Kidney glomerular epithelial cell (primary cell): ENCODE data around the gene RAB3IL1.

Experiments used
- DNase-seq: peaks from one replicate; lab custom pipeline; 2025; lab: John Stamatoyannopoulos, UW

The RAB3IL1 gene

DNA sequence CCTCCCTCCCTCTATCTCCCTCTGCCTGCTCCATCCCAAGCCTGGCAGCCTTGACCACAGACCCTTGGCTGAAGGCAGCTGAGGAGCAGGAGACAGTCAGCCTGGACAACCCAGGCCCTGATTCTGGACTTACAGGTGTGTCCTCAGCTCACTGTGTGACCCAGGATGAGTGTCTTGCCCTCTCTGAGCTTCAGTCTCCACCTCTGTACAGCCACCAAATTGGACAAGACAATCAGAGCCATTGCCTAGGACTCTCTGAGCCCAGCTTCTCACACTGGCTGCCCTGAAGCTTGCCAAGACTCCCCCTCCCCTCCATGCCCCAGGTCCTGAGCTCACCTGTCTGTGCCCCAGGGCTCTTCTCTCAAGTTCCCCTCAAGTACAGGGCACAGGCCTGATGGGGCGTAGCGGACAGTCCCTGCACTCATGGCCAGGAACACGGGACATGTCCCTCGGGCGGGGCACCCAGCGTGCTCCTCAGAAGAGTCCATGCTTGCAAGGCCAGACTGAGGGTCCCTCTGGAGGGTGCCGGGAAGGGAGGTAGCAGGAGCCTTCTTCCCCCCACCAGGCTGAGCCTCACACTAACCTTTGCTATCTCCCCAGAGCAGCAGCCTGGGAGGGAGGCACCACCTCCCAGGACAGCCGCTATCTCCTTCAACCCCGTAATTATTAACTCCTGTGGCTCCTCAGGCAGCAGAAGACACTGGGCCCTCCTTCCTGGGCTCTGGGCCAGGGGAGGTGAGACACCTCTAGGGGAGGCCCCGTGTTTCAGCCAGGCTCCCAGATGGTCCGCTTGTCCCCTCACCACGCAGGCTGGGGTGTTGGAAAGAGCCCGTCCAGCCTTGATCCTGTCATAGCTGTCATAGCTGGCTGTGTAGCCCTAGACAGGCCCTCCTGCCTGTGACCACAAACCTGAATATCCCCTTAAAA is 2.6 kb upstream of the RAB3IL1 start:
- peak; percentile 5 for DNase-seq

- DNase-seq: no peak
These were observed 1.8 kb upstream of the RAB3IL1 start for GRCh38 chr11:61918938-61919704.

- no peak for DNase-seq
These were observed 1.0 kb upstream of the RAB3IL1 start for GRCh38 chr11:61918251-61918937.

GRCh38 chr11:61916737-61917333 is 531 bp downstream of the RAB3IL1 start:
- no peak for DNase-seq

DNA sequence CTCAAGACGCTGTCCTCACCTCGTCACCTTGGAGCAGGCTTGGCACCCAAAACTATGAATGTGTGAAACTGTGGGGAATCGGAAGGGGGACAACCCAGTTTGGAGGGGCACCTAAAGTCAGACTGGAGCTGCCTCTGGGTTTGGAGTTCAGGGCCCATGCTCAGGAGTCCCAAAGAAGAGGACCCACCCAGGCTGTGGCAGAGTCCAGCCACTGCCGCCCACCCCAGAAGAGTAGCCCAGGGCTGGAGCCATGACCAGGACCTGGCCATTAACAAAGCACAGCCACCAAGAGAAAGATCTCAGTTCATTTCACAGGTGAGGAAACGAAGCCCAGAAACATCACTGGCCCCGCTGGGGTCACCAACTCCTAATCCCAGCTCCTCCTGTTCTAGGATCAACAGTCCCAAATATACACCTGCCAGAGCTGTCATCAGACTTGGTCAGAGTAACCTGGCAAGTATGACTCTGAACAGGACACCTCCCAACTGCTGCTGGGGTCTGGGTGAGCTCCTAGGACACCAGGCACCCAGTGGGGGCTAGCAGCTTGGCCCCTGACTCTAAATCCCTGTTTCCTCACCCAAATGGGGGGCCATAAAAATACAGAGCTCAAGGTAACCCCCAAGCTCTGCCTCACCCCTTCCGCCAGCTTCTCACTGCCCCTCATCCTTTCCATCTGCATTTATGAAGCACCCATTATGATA is 2.7 kb downstream of the RAB3IL1 start:
- DNase-seq: no peak

GRCh38 chr11:61913699-61914395 is 3.5 kb downstream of the RAB3IL1 start:
- no peak for DNase-seq

GRCh38 chr11:61912991-61913698 is 4.2 kb downstream of the RAB3IL1 start:
- DNase-seq: no peak

DNA sequence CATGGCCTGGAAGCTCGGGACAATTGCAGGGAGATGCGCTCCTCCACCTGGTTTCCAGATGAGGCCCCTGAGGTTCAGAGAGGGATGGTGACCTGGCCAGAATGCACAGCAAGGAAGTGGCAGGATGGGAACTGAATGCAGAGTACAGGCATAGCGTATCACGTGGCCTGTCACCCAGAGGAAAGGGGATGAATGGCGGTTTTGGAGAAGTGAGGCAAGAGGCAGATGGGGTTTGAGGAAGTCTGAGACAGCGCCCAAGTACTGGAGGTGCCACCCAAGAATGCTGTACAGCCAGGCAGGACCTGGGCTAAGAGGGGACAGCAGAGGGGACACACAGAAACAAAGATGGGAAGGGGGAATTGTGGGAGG is 4.9 kb downstream of the RAB3IL1 start:
- no peak for DNase-seq

GRCh38 chr11:61911701-61912529 is 5.5 kb downstream of the RAB3IL1 start:
- DNase-seq: no peak

- DNase-seq: no peak
These were observed 6.2 kb downstream of the RAB3IL1 start for GRCh38 chr11:61911128-61911700.

DNA sequence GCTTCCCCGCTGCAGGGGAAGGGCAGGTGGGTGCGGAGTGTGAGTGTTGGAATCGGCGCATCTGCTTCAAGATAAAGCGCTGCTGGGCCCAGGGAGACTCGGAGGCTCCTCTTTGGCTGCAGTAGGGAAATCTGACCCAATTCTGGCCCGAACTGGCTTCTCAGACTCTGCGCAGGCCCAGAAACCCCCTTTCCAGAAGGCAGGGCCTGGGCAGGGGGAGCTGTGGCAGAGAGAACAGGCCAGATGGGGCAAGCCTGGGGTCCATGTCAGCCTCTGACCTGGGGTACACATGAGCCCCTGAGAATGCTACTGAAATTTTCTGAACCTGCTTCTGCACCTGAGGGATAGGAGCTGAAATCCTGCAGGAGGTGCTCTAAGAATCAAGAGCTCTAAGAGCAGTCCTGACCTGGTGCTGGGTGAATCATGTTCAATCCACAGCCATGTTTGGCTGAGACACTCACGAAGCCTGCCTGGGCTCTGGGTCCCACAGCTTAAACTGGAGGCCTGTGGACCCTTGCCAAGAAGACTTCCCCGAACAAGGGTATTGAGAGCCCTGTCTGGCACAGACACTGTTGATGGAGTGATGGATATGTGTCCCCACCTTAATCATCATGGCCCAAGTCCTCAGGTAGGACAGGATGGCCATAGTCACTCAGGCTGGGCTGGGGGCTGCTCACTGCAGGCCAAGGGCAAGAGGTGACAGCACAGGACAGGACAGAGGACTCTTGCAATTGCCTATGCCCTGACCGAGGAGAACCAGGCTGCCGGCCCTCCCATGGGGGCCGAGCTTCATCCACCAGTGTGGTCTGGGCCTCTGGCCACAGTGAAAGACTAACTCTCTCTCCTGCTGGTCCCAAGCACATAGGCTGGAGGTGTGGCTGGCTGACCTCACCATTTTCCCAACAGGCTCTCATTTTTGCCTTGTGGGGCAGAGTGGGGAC is 6.9 kb downstream of the RAB3IL1 start:
- DNase-seq: no peak

- no peak for DNase-seq
These were observed 8.5 kb downstream of the RAB3IL1 start for GRCh38 chr11:61908730-61909316.

- no peak for DNase-seq
These were observed 9.3 kb downstream of the RAB3IL1 start for GRCh38 chr11:61907871-61908729.

GRCh38 chr11:61907282-61907681 is 10.1 kb downstream of the RAB3IL1 start:
- DNase-seq: no peak

- DNase-seq: no peak
These were observed 10.8 kb downstream of the RAB3IL1 start for GRCh38 chr11:61906522-61906909.

DNA sequence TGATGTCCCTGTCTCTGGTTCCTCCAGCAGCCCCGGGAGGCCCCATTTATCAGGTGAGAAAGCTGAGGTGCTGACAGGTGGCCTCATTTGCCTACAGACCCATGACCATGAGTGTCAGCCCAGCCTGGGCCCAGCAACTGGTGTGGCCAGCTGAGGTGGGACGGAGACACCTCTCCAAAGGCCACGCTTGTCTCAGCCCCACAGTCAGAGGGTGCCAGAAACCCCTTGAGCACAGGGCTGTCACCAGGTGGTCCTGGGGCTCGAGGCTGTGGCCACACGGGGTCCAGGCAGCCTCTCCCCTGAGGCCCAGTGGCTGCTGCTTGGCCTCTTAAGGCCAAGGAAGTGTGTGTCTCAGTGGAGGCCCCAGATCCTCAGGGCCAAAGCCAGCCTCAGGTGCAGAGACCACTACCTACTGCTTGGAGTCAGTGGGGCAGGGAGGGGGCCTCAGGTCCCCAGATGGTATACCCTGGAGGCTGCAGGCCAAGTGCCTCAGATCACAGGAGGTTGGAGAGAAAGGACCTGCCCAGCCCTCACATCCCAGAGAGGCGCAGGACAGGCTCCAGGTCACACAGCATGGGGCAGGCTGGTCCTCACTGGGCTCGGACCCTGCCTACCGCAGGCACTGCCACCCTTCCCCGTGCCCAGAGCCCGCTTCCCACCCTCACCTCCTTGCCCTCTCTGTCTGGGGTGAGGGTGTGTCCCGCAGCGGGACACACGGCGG is 11.4 kb downstream of the RAB3IL1 start:
- DNase-seq: no peak
